GM12878 (cell line): ENCODE data around the gene RCC2.
"Not testable (repeated sequence)": the region's sequence is repeated elsewhere in the genome, so short reads cannot be mapped to it uniquely, and the experiment has no call there.

Source experiments
- CTCF ChIP-seq, 3 experiments: IDR thresholded peaks in 2 of 3; conservative IDR thresholded peaks in 1 of 3; 2 replicates each; pipeline ENCODE4 v1.5.1; 2011; ENCODE audit warnings: low read depth in 3 of 3, low read length in 3 of 3, mild to moderate bottlenecking in 3 of 3, control low read depth in 2 of 3, moderate library complexity in 2 of 3, inconsistent platforms in 1 of 3, mixed read lengths in 1 of 3; ENCODE audit not compliant: control insufficient read depth in 2 of 3, insufficient read depth in 1 of 3; ENCODE audit errors: extremely low read depth in 1 of 3
- EZH2 ChIP-seq: IDR thresholded peaks from 2 replicates; pipeline ENCODE4 v1.6.1; 2012; ENCODE audit warnings: low read depth, mild to moderate bottlenecking, control low read depth, inconsistent platforms, low read length, borderline replicate concordance; ENCODE audit not compliant: control insufficient read depth
- HDAC2 ChIP-seq: fragments of 200-600 bp; sonication (generic); IDR thresholded peaks from 2 replicates; pipeline ENCODE4 v1.6.1; 2017
- MEF2A ChIP-seq: IDR thresholded peaks from 2 replicates; pipeline ENCODE4 v1.6.1; 2011; ENCODE audit warnings: low read depth, mild to moderate bottlenecking, low read length, moderate library complexity; ENCODE audit not compliant: insufficient read depth
- POLR2A ChIP-seq: IDR thresholded peaks from 2 replicates; pipeline ENCODE4 v1.6.1; 2011; ENCODE audit warnings: low read depth, mild to moderate bottlenecking, low read length
- POU2F2 ChIP-seq: IDR thresholded peaks from 3 replicates; pipeline ENCODE4 v1.6.1; 2011; ENCODE audit warnings: low read depth, mild to moderate bottlenecking, low read length, borderline replicate concordance
- REST ChIP-seq: IDR thresholded peaks from 2 replicates; pipeline ENCODE4 v1.6.1; 2012; ENCODE audit warnings: mild to moderate bottlenecking, low read depth, low read length
- SIN3A ChIP-seq: IDR thresholded peaks from 2 replicates; pipeline ENCODE4 v1.6.1; 2012; ENCODE audit warnings: low read depth, low read length, improper control_type of control experiment
- STAT3 ChIP-seq: IDR thresholded peaks from 2 replicates; pipeline ENCODE4 v1.6.1; 2011; ENCODE audit warnings: low read depth, low read length, improper control_type of control experiment
- SUZ12 ChIP-seq: fragments of 200-600 bp; sonication (generic); IDR thresholded peaks from one replicate; pipeline ENCODE4 v1.6.1; 2018; ENCODE audit warnings: antibody characterized with exemption, mild to moderate bottlenecking; ENCODE audit not compliant: unreplicated experiment
- TAF1 ChIP-seq: IDR thresholded peaks from 2 replicates; pipeline ENCODE4 v1.6.1; 2011; ENCODE audit warnings: mild to moderate bottlenecking, low read depth, low read length, borderline replicate concordance
- TCF7 ChIP-seq: IDR thresholded peaks from 2 replicates; pipeline ENCODE4 v1.6.1; 2014; ENCODE audit warnings: antibody characterized with exemption, borderline replicate concordance

- not testable (repeated sequence) for TF ChIP-seq CTCF (IDR thresholded peaks at IDR 0.05 in 2 of 3, conservative IDR thresholded peaks at IDR 0.05 in 1 of 3; ENCODE audit: control insufficient read depth in 2 of 3, extremely low read depth in 1 of 3, insufficient read depth in 1 of 3, low read depth in 3 of 3, low read length in 3 of 3); STAT3; MEF2A; EZH2; TCF7; POLR2A; SUZ12; SIN3A; TAF1; POU2F2; REST; HDAC2
These were observed 29.1 kb upstream of the RCC2 start for GRCh38 chr1:17468357-17469265.
